ENCODE data around the gene MSANTD3.

DNA sequence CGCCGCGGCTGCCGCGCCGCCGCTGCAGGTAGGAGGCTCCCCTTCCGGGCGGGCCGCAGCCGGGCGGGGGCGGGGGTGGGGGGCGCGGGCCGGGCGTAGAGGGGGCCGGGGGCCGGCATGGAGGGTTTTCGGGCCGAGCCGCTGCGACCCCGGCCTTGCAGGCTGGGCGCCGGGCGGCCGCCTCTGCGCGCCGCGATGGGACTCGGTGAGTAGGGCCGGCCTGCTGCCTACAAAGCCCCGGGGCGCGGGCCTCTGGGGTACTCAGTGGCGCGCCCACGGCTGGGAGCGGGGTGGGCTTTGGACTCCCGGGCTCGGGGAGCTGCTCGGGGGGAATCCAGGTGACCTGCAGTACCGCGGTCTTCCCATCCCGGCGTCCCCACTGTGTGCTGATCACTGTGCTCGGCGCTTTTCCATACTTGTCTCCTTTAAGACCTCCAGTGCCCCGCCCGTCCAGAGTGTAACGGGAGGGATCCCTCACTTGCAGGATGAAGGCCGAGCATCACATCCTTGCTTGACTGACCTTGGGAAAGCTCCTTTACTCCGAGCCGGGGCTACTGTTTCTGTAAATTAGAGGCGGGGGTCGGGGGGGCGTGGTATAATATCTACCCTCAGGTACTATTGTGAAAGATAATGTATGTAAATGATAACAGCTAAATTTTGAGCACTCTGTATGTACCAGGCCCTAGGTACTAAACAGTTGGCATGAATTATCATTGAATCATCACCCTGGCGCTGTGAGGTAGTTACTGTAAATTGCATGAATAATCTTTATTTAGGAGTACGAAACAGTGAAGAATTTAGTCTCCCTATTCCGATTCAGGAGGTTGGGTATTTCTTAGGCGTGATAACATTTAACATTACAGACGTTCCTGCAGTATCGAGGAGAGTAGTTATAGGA, 672 bp downstream of the MSANTD3 start:
- no peak for TF ChIP-seq EZH2 (IDR thresholded peaks at IDR 0.05; ENCODE audit: low read depth)
- TF ChIP-seq, protein P1, sequence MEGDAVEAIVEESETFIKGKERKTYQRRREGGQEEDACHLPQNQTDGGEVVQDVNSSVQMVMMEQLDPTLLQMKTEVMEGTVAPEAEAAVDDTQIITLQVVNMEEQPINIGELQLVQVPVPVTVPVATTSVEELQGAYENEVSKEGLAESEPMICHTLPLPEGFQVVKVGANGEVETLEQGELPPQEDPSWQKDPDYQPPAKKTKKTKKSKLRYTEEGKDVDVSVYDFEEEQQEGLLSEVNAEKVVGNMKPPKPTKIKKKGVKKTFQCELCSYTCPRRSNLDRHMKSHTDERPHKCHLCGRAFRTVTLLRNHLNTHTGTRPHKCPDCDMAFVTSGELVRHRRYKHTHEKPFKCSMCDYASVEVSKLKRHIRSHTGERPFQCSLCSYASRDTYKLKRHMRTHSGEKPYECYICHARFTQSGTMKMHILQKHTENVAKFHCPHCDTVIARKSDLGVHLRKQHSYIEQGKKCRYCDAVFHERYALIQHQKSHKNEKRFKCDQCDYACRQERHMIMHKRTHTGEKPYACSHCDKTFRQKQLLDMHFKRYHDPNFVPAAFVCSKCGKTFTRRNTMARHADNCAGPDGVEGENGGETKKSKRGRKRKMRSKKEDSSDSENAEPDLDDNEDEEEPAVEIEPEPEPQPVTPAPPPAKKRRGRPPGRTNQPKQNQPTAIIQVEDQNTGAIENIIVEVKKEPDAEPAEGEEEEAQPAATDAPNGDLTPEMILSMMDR (conservative IDR thresholded peaks at IDR 0.05), result no peak

Data from PC-9 (cell line).